ENCODE measurements around the gene ALK.

ALK gene

GRCh38 chr2:29715655-29716054 is 205.7 kb downstream of the ALK start:
- DNase-seq (ENCODE audit: low spot score) = no peak

- DNase-seq (ENCODE audit: low spot score) = no peak
Observed at GRCh38 chr2:29714333-29714732, 207.1 kb downstream of the ALK start.

- DNase-seq (ENCODE audit: low spot score) = no peak
Observed at GRCh38 chr2:29706171-29706720, 215.1 kb downstream of the ALK start.

- no peak for DNase-seq (ENCODE audit: low spot score)
Observed at GRCh38 chr2:29705616-29706015, 215.8 kb downstream of the ALK start.

- DNase-seq (ENCODE audit: low spot score) = no peak
Observed at GRCh38 chr2:29703336-29703735, 218.1 kb downstream of the ALK start.

- DNase-seq (ENCODE audit: low spot score) = no peak
Observed at GRCh38 chr2:29702276-29702675, 219.1 kb downstream of the ALK start.

- DNase-seq (ENCODE audit: low spot score) = no peak
Observed at GRCh38 chr2:29700560-29700959, 220.8 kb downstream of the ALK start.

GRCh38 chr2:29699045-29699444 is 222.3 kb downstream of the ALK start:
- DNase-seq (ENCODE audit: low spot score) = no peak

- no peak for DNase-seq (ENCODE audit: low spot score)
Observed at GRCh38 chr2:29698216-29698615, 223.2 kb downstream of the ALK start.

GRCh38 chr2:29697715-29698114 is 223.7 kb downstream of the ALK start:
- DNase-seq (ENCODE audit: low spot score) = no peak

- no peak for DNase-seq (ENCODE audit: low spot score)
Observed at GRCh38 chr2:29697181-29697580, 224.2 kb downstream of the ALK start.

GRCh38 chr2:29694741-29695140 is 226.6 kb downstream of the ALK start:
- no peak for DNase-seq (ENCODE audit: low spot score)

GRCh38 chr2:29691391-29691950 is 229.9 kb downstream of the ALK start:
- DNase-seq (ENCODE audit: low spot score) = no peak

GRCh38 chr2:29689666-29690065 is 231.7 kb downstream of the ALK start:
- DNase-seq (ENCODE audit: low spot score) = no peak

GRCh38 chr2:29688429-29688828 is 233.0 kb downstream of the ALK start:
- no peak for DNase-seq (ENCODE audit: low spot score)

GRCh38 chr2:29687121-29687520 is 234.3 kb downstream of the ALK start:
- DNase-seq (ENCODE audit: low spot score) = no peak

GRCh38 chr2:29676886-29677453 is 244.4 kb downstream of the ALK start:
- DNase-seq (ENCODE audit: low spot score) = no peak

- no peak for DNase-seq (ENCODE audit: low spot score)
Observed at GRCh38 chr2:29664578-29664977, 256.8 kb downstream of the ALK start.

- no peak for DNase-seq (ENCODE audit: low spot score)
Observed at GRCh38 chr2:29663268-29663667, 258.1 kb downstream of the ALK start.

GRCh38 chr2:29662861-29663260 is 258.5 kb downstream of the ALK start:
- DNase-seq (ENCODE audit: low spot score) = no peak

GRCh38 chr2:29660201-29660600 is 261.2 kb downstream of the ALK start:
- DNase-seq (ENCODE audit: low spot score) = no peak

GRCh38 chr2:29659178-29659577 is 262.2 kb downstream of the ALK start:
- no peak for DNase-seq (ENCODE audit: low spot score)

- peak; percentile 70 for DNase-seq (ENCODE audit: low spot score)
Observed at GRCh38 chr2:29657674-29658073, 263.7 kb downstream of the ALK start.
